CD4-positive, alpha-beta T cell treated with Interleukin-1 beta for 1 hour (primary cell): ENCODE results near the gene DEXI.

Experiments used
- DNase-seq, 2 donors: peaks; one replicate each; pipeline ENCODE4 v3.0.0-alpha.2; 2020 to 2022

DEXI gene

DNA sequence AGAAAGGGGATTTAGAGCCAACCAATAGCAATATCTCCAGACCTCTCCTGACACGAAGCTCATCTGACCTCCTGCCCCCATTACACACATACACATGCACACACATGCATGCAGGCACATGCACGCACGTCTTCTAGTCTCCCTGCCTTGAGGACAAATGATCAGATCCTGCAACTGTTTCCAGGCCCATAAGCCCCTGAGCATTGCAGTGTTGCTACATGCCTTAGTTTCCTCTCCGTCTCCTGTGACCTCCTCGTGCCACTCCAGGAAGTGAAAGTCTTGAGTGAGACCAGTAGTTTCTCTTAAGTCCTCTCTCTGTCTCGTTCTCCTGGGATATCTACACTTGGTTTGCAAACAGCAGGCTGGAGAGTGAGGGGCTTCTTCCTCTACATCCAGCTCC is 57.0 kb downstream of the DEXI start:
- no peak for DNase-seq

DNA sequence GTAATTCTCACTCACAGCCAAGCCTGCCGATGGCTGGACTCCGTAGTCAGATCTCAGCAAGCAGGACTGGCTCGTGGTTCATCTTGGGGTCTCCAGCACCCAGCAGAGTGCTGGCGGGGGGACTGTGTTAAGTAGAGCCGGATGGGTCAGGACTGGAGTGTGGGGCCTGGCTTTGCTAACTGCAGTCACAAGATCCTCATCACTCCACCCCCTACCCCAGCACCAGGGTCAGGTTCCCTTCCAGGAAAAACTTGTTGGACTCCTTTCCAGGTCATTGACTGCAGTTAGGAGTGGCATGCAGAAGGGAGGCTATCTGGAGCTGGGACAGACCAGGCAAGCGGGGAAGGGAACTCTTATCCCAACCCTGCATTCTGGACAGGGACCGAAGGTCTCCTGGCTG is 59.3 kb downstream of the DEXI start:
- no peak for DNase-seq

DNA sequence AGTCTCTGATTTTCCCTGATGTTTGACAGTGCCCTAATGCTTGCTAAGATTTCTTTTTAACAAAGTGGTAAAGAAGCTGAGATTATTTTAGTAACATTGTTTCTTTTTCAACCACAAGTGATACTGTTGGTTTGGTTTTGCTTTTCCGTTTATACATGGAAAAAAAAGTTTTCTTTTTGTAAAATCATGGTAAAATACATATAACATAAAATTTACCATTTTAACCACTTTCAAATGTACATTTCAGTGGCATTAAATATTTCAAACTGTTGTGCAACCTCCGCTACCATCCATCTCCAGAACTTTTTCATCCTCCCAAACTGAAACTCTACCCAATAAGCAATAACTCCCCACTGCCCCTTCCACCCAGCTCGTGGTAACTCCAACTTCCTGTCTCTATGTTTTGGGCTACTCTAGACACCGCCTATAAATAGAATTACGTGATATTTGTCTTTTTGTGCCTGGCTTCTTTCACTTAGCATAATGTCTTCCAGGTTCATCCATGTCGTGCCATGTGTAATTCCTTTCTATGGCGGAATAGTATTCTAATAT is 60.7 kb downstream of the DEXI start:
- no peak for DNase-seq

DNA sequence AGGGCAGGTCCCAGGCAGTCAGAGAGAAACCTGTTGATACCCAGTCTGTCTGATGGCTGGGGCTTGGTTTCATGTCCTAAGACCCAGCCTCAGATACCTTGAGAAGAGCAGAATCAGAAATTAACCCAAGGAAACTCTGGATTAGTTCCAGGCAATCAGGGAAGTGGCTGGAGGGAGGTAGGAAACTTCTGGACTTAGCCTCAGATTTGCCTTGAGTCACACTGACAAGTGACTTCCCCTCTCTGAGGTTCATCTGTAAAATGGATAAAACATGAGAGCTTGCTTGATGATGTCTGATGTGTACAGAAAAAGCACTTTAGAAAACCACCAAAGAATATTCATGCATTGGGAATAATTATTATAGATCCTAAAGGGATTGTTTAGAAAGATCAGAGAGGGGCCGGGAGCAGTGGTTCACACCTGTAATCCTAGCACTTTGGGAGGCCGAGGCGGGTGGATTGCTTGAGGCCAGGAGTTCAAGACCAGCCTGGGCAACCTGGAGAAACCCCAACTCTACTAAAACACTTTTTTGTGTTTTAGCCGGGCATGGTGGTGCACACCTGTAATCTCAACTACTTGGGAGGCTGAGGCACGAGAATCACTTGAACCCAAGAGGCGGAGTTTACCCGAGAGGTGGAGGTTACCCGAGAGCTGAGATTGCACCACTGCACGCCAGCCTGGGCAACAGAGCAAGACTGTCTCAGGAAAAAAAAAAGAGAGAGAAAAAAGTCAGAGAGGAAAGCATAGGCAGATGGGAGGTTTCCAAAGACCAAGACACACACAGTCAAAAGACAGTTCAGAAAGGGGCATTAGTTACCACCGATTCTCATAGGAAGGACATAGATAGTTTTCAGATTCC is 61.4 kb downstream of the DEXI start:
- DNase-seq, result no peak

DNA sequence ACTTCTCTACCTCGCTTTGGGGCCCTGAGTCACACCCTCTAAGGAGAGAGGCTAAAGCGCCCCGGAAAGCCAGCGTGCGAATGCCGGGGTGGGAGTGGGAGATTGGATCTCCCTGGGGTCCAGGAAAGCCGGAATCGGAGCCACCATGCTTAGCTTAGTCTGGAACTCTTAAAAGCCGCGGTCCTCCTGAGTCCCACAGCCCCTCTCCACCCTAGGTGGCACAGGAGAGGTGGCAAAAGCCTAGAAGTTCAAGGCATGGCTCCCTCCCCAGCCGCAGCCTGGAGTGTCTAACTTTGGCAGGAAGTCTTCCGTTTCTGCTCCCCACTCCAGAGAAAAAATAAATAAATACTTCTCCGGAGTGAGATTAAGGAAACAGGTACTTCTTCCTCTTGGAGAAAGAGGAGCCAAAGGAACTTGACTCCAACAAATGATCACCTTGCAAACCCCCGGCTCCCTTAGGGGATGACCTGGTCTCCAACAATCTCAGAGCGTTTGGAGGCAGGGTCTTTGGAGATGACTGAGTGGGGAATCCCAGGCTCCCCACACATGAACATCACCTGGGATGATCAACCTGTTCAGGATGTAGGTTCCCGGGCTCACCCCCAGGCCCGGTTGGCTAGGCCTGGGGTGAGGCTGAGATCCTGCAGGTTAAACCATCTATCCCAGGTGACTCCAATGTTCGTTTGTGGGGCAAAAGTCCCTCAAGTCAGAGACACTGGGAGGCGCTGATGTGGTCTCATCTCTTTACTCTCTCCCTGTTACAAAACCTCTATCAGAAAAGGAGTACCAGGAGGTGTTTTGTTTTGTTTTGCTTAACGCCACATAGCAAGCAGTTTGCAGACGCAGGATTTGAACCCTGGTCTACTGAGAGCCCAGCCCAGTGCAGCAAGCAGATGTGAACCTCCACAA is 62.3 kb downstream of the DEXI start:
- DNase-seq, result no peak
